HAP-1 (cell line): ENCODE results near the gene FHL5.

ENCODE experiments used
- DNase-seq, 2 experiments: peaks; one replicate each; pipeline ENCODE4 v3.0.0-alpha.2; 2016 to 2020; ENCODE audit warnings: low spot score in 2 of 2
- H3K27me3 ChIP-seq: fragments of 250-450 bp; sonication (Bioruptor Pico); 2 replicates; pipeline ENCODE4 v1.5.1; 2020; ENCODE audit warnings: low read depth, mild to moderate bottlenecking, moderate library complexity
- H3K36me3 ChIP-seq: fragments of 250-450 bp; sonication (Bioruptor Pico); replicated peaks from 2 replicates; pipeline ENCODE4 v1.5.1; 2020; ENCODE audit warnings: mild to moderate bottlenecking
- H3K4me1 ChIP-seq: fragments of 250-450 bp; sonication (Bioruptor Pico); 2 replicates; pipeline ENCODE4 v1.5.1; 2020; ENCODE audit warnings: mild to moderate bottlenecking
- H3K4me3 ChIP-seq: fragments of 250-450 bp; sonication (Bioruptor Pico); 2 replicates; pipeline ENCODE4 v1.5.1; 2020; ENCODE audit warnings: mild to moderate bottlenecking, moderate library complexity
- H3K9me3 ChIP-seq: fragments of 250-450 bp; sonication (Bioruptor Pico); 2 replicates; pipeline ENCODE4 v1.5.1; 2020; ENCODE audit warnings: mild to moderate bottlenecking, moderate library complexity
- in situ Hi-C: fragments of 300-500 bp; cut with MboI; formaldehyde crosslinking; loops from 3 replicates; pipeline ENCODE4 v1.14.3; 2020; ENCODE audit warnings: low sequenced_read_pairs, inconsistent platforms, mixed read lengths

The FHL5 gene

GRCh38 chr6:96563853-96564252, 925 bp downstream of the FHL5 start:
- no peak for DNase-seq
- H3K4me3 ChIP-seq = no peak overlapping the region
- H3K27me3 ChIP-seq = no peaks in the 10 kb centered on the region
- in situ Hi-C loops = no loop called here
- H3K4me1 ChIP-seq = peaks cover 17% of the 10 kb centered on the region
- no peaks in the 10 kb centered on the region for H3K9me3 ChIP-seq
- no peaks in the 10 kb centered on the region for H3K36me3 ChIP-seq

- no peaks in the 10 kb centered on the region for H3K36me3 ChIP-seq
- H3K9me3 ChIP-seq = no peaks in the 10 kb centered on the region
- H3K4me1 ChIP-seq = peaks cover 17% of the 10 kb centered on the region
- in situ Hi-C loops = no loop called here
- no peak for DNase-seq
- no peaks in the 10 kb centered on the region for H3K27me3 ChIP-seq
- no peak overlapping the region for H3K4me3 ChIP-seq
Observed at GRCh38 chr6:96570053-96570452, 7.1 kb downstream of the FHL5 start.

- no peaks in the 10 kb centered on the region for H3K27me3 ChIP-seq
- H3K4me1 ChIP-seq = peaks cover 17% of the 10 kb centered on the region
- H3K9me3 ChIP-seq = no peaks in the 10 kb centered on the region
- no peaks in the 10 kb centered on the region for H3K36me3 ChIP-seq
- no peak overlapping the region for H3K4me3 ChIP-seq
- in situ Hi-C loops = no loop called here
- DNase-seq = no peak
Observed at GRCh38 chr6:96571551-96571950, 8.6 kb downstream of the FHL5 start.

GRCh38 chr6:96575359-96575758, 12.4 kb downstream of the FHL5 start:
- H3K27me3 ChIP-seq = no peaks in the 10 kb centered on the region
- H3K4me1 ChIP-seq = no peaks in the 10 kb centered on the region
- no peaks in the 10 kb centered on the region for H3K9me3 ChIP-seq
- H3K4me3 ChIP-seq = no peak overlapping the region
- H3K36me3 ChIP-seq = no peaks in the 10 kb centered on the region
- in situ Hi-C loops = no loop called here
- DNase-seq = no peak

GRCh38 chr6:96576221-96576620, 13.3 kb downstream of the FHL5 start:
- Histone ChIP-seq H3K27me3 (no peaks in the 10 kb centered on the region), H3K9me3 (no peaks in the 10 kb centered on the region), H3K4me1 (no peaks in the 10 kb centered on the region), H3K36me3 (no peaks in the 10 kb centered on the region), H3K4me3 (no peak overlapping the region)
- in situ Hi-C loops = no loop called here
- DNase-seq = no peak

DNA sequence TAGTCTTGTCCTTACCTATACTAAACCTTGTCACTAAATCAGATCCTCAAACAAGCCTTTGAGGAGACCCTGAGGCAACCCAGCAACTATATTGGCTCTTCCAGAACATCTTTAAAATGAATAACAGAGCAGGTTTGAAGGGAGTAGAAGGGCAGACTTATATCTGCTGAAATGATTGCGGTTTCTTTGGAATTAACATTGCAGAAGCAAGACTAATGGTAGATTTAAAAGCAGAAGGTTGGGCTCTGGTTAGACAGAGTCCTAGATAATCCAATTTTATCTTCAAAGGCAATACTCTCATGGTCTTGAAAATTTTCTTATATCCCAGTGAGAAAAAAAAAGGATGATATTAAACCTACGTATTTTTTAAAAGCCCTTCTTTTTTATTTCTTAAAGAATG, 19.1 kb downstream of the FHL5 start:
- no peak for DNase-seq
- Histone ChIP-seq H3K4me1 (no peaks in the 10 kb centered on the region), H3K27me3 (no peaks in the 10 kb centered on the region), H3K4me3 (no peak overlapping the region), H3K36me3 (no peaks in the 10 kb centered on the region), H3K9me3 (no peaks in the 10 kb centered on the region)
- in situ Hi-C loops = no loop called here

GRCh38 chr6:96582436-96582835, 19.5 kb downstream of the FHL5 start:
- H3K4me1 ChIP-seq = no peaks in the 10 kb centered on the region
- in situ Hi-C loops = no loop called here
- H3K27me3 ChIP-seq = no peaks in the 10 kb centered on the region
- H3K36me3 ChIP-seq = no peaks in the 10 kb centered on the region
- DNase-seq = no peak
- H3K9me3 ChIP-seq = no peaks in the 10 kb centered on the region
- H3K4me3 ChIP-seq = no peak overlapping the region

DNA sequence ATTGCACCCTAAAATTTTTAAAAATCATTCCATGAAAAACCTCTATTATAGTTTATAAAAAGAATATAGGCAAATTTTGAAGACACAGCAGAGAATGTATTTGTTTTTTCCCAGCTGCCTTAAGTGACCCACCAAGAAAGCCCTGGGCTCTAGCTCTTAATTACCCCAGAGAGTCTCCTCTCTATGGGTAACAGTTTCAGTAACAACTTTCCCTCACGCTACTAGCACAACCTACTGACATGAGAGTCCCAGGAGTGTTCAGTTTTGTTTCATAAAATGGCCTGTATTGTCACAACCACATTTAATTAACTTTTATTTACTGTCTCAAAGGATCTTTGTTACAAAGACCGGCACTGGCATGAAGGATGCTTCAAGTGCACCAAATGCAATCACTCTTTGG, 41.5 kb downstream of the FHL5 start:
- no peak overlapping the region for H3K4me3 ChIP-seq
- DNase-seq = no peak
- in situ Hi-C loops = no loop called here
- H3K9me3 ChIP-seq = no peaks in the 10 kb centered on the region
- peaks cover 11% of the 10 kb centered on the region for H3K4me1 ChIP-seq
- no peaks in the 10 kb centered on the region for H3K36me3 ChIP-seq
- no peaks in the 10 kb centered on the region for H3K27me3 ChIP-seq

- H3K4me1 ChIP-seq = peaks cover 13% of the 10 kb centered on the region
- H3K36me3 ChIP-seq = no peaks in the 10 kb centered on the region
- in situ Hi-C loops = no loop called here
- H3K9me3 ChIP-seq = no peaks in the 10 kb centered on the region
- H3K4me3 ChIP-seq = no peak overlapping the region
- H3K27me3 ChIP-seq = no peaks in the 10 kb centered on the region
- no peak for DNase-seq
Observed at GRCh38 chr6:96608074-96608473, 45.1 kb downstream of the FHL5 start.

GRCh38 chr6:96610019-96610418, 47.1 kb downstream of the FHL5 start:
- H3K9me3 ChIP-seq = no peaks in the 10 kb centered on the region
- in situ Hi-C loops = no loop called here
- H3K4me1 ChIP-seq = peaks cover 7% of the 10 kb centered on the region
- H3K36me3 ChIP-seq = no peaks in the 10 kb centered on the region
- DNase-seq = no peak
- H3K4me3 ChIP-seq = no peak overlapping the region
- no peaks in the 10 kb centered on the region for H3K27me3 ChIP-seq

DNA sequence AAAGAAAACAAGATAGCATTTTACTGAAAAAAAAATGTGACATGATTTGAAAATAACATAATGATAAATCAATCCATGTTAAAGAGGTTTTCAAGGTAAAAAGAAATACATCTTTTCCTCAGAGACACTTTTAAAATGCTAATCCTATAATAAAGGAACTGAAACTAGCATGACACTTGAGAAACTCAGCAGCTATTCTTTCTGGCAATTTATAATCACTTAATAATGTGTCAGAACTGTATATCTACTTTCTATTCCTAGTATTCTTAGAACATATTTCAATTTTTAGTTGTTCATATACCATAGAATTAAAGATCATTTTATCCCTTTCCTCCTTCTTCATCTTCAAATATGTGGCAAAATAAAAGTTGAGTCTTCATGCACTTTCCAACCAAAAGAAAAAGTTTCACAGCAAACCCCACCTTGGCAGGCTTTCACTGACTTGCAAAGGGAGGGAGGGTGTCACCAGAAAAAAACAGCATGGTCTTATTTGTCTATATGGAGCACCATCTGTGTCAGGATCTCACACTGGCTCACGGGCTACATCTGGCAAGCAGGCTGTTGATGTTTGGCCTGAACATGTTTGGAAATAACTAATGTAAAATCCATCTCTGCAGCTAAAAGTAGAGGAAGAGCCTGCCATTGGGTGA, 48.5 kb downstream of the FHL5 start:
- no peaks in the 10 kb centered on the region for H3K27me3 ChIP-seq
- H3K36me3 ChIP-seq = no peaks in the 10 kb centered on the region
- H3K9me3 ChIP-seq = no peaks in the 10 kb centered on the region
- H3K4me3 ChIP-seq = no peak overlapping the region
- in situ Hi-C loops = no loop called here
- DNase-seq = peak in 1 of 2 experiments; percentile 25
- peaks cover 7% of the 10 kb centered on the region for H3K4me1 ChIP-seq

- in situ Hi-C loops = no loop called here
- no peak for DNase-seq
- Histone ChIP-seq H3K27me3 (no peaks in the 10 kb centered on the region), H3K9me3 (no peaks in the 10 kb centered on the region), H3K36me3 (no peaks in the 10 kb centered on the region), H3K4me1 (peaks cover 7% of the 10 kb centered on the region), H3K4me3 (no peak overlapping the region)
Observed at GRCh38 chr6:96613291-96613999, 50.5 kb downstream of the FHL5 start.

- in situ Hi-C loops = loop anchor here (10.0 kb wide), 1 partner anchor 434 kb away; no protein-coding TSS in a partner anchor
- Histone ChIP-seq H3K27me3 (no peaks in the 10 kb centered on the region), H3K36me3 (no peaks in the 10 kb centered on the region), H3K4me1 (no peaks in the 10 kb centered on the region), H3K4me3 (no peak overlapping the region), H3K9me3 (no peaks in the 10 kb centered on the region)
- DNase-seq = no peak
Observed at GRCh38 chr6:96620851-96621250, 57.9 kb downstream of the FHL5 start.

DNA sequence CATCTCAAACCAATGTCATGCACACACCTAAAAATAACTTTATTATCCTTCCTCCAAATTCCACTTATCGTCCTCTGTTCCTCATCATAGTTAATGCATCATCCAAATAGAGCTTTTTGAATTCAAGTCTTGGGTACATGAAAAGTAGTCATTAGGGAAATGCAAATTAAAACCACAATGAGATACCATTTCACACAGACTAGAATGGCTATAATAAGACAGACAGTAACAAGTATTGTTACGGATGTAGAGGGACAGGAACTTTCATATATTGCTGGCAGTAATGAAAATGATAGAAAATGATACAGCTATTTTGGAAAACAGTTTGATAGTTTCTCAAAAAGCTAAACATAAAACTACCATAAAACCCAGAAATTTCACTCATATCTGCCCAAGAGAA, 59.1 kb downstream of the FHL5 start:
- Histone ChIP-seq H3K4me3 (no peak overlapping the region), H3K4me1 (no peaks in the 10 kb centered on the region), H3K9me3 (no peaks in the 10 kb centered on the region), H3K27me3 (no peaks in the 10 kb centered on the region), H3K36me3 (no peaks in the 10 kb centered on the region)
- in situ Hi-C loops = loop anchor here (10.0 kb wide), 1 partner anchor 433 kb away; no protein-coding TSS in a partner anchor
- DNase-seq = no peak
